Fibroblast of the aortic adventitia (primary cell): ENCODE measurements around the gene MROH7. TPM values are rescaled to one million over a fixed set of nuclear protein-coding genes. Genes with fewer than 3 reads are reported as not detected.

Experiments
- DNase-seq: peaks from one replicate; pipeline ENCODE4 v3.0.0-alpha.2; 2010; ENCODE audit warnings: low read depth
- H3K4me3 ChIP-seq: 2 replicates; pipeline ENCODE4 v1.5.1; 2011; ENCODE audit warnings: low read depth, mild to moderate bottlenecking, control low read depth, low read length, moderate library complexity
- total RNA-seq: library from RNA; depleted of rRNA; stranded (reverse); fragments of >200 nt; gene quantifications from 2 replicates; pipeline ENCODE4 v1.2.3, GENCODE V29; 2012; ENCODE audit warnings: low replicate concordance
- TF ChIP-seq, protein P1 (sequence below): IDR thresholded peaks from 2 replicates; pipeline ENCODE4 v1.5.1; 2011; ENCODE audit warnings: mild to moderate bottlenecking, low read length, control low read depth, inconsistent platforms; ENCODE audit not compliant: insufficient read depth

MROH7 gene
- total RNA-seq, 1 donor = 0.27 TPM

DNA sequence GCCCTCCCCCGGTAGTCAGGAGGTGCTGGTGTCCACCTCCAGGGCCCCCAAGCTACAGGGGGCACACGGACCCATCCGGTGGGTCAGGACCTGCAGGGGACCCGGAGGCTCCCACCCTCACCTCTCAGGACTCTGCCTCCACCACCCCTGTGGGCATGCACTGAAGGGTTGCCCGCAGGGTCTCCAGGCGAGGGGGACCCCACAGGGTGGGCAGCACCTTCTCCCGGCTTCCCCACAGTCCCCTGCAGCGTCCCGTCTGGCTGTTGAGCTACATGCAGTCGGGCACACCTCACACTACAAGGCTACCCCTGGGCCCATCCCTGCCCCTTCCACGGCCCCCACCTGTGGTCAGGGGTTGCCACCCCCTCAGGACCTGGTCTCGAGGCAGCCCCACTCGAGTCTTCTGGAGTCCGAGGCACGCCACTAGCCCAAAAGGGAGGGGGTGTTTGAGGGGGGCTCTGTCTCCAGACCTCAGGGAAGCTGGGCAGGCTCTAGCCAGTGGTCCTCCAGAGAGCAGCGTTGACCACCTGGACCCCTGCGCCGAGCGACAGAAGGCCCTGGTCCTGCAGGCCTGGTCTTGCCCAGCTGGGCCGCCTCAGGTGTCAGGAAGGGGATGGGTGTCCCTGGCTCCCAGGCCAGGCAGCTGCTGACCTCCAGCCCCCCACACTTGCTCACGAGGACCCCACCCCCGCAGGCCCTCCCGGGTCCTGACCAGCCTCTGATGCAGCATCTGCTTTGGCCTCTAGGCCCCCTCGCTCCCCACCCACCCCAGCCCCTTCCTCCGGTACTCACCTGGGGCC lies 113.1 kb downstream of the MROH7 start:
- TF ChIP-seq, protein P1, sequence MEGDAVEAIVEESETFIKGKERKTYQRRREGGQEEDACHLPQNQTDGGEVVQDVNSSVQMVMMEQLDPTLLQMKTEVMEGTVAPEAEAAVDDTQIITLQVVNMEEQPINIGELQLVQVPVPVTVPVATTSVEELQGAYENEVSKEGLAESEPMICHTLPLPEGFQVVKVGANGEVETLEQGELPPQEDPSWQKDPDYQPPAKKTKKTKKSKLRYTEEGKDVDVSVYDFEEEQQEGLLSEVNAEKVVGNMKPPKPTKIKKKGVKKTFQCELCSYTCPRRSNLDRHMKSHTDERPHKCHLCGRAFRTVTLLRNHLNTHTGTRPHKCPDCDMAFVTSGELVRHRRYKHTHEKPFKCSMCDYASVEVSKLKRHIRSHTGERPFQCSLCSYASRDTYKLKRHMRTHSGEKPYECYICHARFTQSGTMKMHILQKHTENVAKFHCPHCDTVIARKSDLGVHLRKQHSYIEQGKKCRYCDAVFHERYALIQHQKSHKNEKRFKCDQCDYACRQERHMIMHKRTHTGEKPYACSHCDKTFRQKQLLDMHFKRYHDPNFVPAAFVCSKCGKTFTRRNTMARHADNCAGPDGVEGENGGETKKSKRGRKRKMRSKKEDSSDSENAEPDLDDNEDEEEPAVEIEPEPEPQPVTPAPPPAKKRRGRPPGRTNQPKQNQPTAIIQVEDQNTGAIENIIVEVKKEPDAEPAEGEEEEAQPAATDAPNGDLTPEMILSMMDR = no peak
- H3K4me3 ChIP-seq = no peak overlapping the region
- no peak for DNase-seq

DNA sequence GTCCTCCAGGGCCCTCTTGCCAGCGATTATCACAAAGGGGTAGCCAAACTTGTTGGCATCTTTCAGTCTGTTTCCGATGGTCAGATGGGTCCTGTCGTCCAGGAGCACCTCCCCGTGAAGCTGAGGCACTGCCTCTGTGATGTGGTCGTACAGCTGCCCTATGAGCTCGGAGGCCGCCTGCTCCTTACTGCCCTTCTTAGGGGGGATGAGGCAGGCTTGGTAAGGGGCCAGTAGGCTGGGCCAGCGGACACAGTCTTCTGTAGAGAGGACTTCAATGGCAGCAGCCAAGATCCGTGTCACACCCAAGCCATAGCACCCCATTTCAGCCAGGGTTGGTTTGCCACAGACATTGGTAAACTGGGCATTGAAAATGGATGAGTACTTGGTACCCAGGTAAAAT lies 116.2 kb downstream of the MROH7 start:
- DNase-seq = no peak
- TF ChIP-seq, protein P1 = no peak
- no peak overlapping the region for H3K4me3 ChIP-seq

DNA sequence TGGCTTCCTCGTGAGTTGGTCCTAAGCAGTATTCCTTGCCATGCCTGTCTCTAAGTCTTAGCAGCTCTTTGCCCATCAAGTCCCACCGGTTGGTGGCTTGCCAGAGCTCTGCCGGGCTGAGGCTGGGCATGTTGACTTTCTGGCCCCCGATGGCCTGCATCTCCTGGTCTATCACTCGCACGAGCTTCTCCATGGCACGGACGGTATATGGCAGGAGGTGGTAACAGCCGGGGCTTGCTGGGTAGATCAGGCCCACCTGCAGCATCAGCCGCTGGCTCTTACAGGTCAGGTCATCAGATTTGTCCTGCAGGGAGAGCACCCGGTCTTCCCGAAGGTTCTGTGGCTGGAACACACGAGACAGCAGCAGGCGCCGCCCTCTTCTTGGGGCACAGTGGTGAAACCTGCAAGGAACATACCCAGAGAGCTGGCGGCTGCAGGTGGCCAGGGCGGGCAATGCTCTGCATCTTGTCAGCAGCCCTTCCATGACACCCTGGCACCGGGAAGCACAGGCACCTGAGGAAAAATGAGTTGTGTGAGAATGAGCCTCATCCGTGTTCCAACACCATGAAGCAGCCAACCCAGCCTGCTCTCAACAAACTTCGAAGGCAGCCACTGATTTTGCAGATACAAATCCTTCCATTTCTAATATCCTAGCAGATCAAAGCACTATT lies 117.2 kb downstream of the MROH7 start:
- no peak for DNase-seq
- no peak overlapping the region for H3K4me3 ChIP-seq
- TF ChIP-seq, protein P1 = no peak

Other genes with a start within 250 kb of the MROH7 start
- 7.7 and 11.7 TPM in 2 replicates for gene SSBP3, start 235.4 kb upstream of the MROH7 start, total RNA-seq
- gene ACOT11, start 93.6 kb upstream of the MROH7 start, total RNA-seq = 1.1 and 3.9 TPM in 2 replicates
- not detected in 2 replicates for gene FAM151A, start 18.3 kb upstream of the MROH7 start, total RNA-seq
- gene TTC4, start 74.1 kb downstream of the MROH7 start, total RNA-seq = 19.3 and 28.0 TPM in 2 replicates
- 3.8 and 4.1 TPM in 2 replicates for gene PARS2, start 122.7 kb downstream of the MROH7 start, total RNA-seq
- gene TTC22, start 159.5 kb downstream of the MROH7 start, total RNA-seq = under 0.01 TPM in 1 of 2 replicates, not detected in the other
- 118 and 123 TPM in 2 replicates for gene DHCR24, start 245.4 kb downstream of the MROH7 start, total RNA-seq